ENCODE measurements around the gene CTSK.
"Not testable (repeated sequence)": the region's sequence is repeated elsewhere in the genome, so short reads cannot be mapped to it uniquely, and the experiment has no call there.

The CTSK gene

GRCh38 chr1:150808121-150808520 lies at the start of gene CTSK:
Gene CTSK, minus strand, starts transcription at chr1:150808260. Its CDS starts 1,455 bp downstream, at chr1:150806805.
- no peak for DNase-seq (ENCODE audit: low read depth in 2 of 2)

DNA sequence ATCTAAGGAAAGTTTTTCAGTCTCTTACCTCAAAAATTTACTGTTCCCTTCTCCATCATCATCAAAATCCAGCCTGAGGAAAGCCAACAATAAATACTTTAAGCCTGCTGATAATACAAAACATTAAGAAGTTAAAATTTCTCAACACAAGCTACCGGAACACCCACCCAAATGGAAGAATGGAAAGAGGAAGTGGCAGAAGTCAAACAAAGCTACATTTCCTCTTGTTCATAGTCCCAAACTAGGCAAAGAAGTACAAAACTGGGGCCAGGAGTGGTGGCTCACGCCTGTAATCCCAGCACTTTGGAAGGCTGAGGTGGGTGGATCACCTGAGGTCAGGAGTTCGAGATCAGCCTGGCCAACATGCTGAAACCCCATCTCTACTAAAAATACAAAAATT lies 44.7 kb upstream of the CTSK start:
- DNase-seq (ENCODE audit: low read depth in 2 of 2): not testable (repeated sequence)

- DNase-seq (ENCODE audit: low read depth in 2 of 2): not testable (repeated sequence)
Measured at GRCh38 chr1:150850801-150851362, 42.8 kb upstream of the CTSK start.

- no peak for DNase-seq (ENCODE audit: low read depth in 2 of 2)
Measured at GRCh38 chr1:150846473-150847146, 38.5 kb upstream of the CTSK start.

GRCh38 chr1:150843474-150843873 lies 35.4 kb upstream of the CTSK start:
- no peak for DNase-seq (ENCODE audit: low read depth in 2 of 2)

DNA sequence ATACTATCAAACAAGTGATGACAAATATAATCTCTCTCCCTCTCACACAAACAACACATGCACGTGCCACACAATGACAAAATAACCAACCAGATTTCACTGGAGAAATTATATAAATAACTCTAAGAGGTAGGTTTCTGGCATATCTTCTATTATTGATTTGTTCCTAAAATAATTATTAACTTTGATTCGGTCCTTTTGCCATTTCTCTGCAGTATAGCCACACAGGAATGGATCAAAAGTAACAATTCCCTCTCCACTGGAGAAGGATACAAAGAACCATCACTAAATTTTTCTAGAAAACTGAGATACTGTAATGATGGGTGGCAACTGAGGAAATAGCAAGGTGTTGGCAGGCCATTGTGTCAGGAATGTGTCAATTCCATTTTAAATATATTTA lies 34.9 kb upstream of the CTSK start:
- no peak for DNase-seq (ENCODE audit: low read depth in 2 of 2)

DNA sequence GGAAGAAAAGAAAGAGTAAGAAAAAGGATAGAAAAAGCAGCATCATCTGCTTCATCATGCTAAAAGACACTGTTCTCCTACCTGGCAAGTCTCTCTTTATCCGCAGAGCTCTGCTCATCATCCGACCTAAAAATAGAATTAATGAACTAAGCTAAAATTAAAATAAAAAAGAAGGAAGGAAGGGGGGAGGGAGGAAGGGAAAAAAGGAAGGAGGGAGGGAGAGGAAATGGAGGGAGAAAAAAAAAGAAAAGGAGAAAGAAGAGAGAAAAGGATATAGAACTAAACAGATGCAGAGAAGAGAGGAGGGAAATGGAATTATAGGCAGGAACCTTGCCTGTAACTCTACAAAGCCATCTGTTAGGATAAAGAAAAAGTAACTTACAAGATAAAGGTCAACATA lies 34.3 kb upstream of the CTSK start:
- DNase-seq (ENCODE audit: low read depth in 2 of 2): no peak

- DNase-seq (ENCODE audit: low read depth in 2 of 2): no peak
Measured at GRCh38 chr1:150841626-150842025, 33.6 kb upstream of the CTSK start.

GRCh38 chr1:150840850-150841249 lies 32.8 kb upstream of the CTSK start:
- not testable (repeated sequence) for DNase-seq (ENCODE audit: low read depth in 2 of 2)

DNA sequence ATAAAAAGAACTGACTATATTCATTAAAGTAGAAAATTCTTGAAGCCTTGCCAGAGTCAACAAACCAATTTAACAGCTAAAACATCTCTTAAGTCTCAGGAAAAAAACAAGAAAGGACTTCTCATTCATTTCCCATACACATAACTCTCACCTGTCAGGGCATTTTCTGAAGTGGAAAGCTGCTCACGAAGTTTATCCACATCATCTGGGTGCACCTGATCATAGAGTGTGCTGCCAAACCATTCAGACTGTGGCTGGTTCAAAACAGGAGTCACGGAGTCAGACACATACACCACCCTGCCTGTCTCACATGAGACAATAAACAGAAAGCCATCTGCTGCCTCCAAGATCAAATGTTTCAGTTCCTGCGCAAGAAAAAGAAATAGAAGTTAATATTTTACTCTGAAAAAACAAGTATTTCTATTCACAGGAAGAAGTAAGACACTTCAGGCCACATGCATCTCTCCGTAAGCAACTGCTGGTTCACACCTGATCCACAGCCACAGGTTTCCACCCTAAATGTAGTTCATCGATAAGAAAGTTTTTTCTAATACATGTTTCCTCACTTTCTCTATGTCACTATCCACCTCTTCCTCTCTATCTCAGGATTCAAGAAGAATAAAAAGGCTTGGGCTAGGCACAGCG lies 28.2 kb upstream of the CTSK start:
- DNase-seq (ENCODE audit: low read depth in 2 of 2): no peak

- not testable (repeated sequence) for DNase-seq (ENCODE audit: low read depth in 2 of 2)
Measured at GRCh38 chr1:150833961-150834360, 25.9 kb upstream of the CTSK start.

GRCh38 chr1:150832597-150832996 lies 24.5 kb upstream of the CTSK start:
- no peak for DNase-seq (ENCODE audit: low read depth in 2 of 2)

DNA sequence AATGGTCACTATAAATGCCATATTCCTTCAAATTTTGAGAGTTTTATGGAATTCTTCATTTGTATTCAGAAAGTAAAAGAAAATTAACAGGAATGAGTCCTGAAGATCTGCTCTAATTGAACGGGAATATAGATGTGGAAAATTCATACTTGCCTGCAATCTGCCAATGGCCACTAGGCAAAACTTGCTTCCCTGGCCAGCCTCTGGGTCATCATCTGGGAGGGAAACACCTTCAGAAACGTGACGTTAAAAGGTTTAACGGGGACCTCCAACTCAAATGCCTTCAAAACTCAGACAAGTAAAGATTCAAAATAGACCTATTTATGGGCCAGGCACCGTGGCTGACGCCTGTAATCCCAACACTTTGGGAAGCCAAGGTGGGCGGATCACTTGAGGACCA lies 21.7 kb upstream of the CTSK start:
- DNase-seq (ENCODE audit: low read depth in 2 of 2): no peak

DNA sequence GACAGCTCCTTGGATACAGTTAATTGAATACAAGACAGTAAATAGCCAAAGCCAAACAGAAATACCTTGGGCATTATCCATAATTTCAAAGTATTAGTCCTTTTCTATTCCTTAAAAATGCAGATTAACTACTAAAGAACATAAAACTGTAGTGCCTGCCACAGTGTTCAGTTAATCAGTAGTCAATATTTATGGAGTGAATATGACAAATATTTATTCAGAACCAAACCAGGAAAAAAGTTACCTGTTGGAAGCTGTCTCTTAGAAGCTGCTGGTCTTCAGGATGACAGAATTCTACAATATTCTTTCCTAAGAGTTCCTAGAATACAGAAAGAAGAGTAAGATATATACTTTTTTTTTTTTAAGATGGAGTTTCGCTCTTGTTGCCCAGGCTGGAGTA lies 18.2 kb upstream of the CTSK start:
- DNase-seq (ENCODE audit: low read depth in 2 of 2): no peak

DNA sequence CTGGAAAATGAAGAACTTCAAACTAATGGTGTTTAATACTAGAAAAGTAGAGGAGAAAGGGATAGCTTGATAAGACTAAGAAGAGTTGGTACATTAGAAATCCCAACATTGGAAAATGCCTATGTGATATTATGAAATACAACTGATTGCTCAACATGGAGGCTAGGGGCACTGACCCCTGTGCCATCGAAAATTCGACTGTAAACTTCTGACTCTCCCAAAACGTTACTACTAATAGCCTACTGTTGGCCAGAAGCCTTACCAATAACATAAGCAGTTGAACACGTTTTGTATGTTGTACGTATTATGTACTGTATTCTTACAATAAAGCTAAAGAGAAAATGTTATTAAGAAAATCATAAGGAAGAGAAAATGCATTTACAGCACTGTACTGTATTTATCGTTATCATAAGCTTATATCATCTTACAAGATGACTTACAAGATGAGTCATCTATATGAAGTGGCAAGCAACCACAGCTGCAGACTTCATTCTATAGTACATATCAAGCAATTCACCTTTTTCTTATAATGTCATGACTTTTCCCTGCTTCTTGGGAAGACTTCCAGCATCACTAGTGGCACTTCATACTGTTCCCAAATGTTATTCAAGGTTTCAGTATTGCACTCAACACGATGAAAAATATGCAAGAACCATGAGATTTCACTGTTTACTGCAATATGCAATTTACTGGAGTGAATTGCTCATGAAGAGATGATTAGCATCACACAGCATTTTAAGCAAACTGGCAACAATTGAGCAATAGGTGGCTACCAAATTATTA lies 12.9 kb upstream of the CTSK start:
- DNase-seq (ENCODE audit: low read depth in 2 of 2): no peak

GRCh38 chr1:150815871-150816270 lies 7.8 kb upstream of the CTSK start:
- DNase-seq (ENCODE audit: low read depth in 2 of 2): no peak

DNA sequence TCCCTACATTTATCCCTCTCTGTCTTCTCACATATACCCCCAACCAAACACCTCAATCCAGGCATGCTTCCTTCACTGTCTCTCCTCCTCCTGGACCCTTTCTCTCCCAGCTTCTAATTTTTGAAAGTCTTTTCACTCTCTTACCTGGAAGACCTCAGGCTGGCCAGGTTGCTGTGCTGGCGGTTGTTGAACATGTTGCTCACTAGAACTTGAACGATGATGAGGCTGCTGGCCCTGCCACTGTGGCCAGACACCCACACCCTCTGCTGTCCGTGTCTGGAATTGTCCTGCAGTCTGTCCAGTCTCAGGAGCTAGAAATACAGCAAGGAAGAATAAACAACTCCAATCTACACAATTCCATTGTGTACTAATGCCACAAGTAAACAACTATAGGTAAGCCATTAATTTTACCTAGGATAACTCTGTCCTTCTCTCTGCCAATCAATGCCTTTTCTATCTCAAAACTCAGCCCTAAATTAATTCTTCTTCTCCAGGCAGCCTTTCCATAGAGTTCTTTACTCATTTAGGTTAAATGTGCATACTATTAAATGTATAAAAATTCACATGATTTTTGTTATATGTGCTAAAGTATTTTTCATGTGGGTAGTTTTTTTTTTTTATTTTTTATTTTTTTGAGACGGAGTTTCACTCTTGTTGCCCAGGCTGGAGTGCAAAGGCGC lies 5.1 kb upstream of the CTSK start:
- DNase-seq (ENCODE audit: low read depth in 2 of 2): no peak

DNA sequence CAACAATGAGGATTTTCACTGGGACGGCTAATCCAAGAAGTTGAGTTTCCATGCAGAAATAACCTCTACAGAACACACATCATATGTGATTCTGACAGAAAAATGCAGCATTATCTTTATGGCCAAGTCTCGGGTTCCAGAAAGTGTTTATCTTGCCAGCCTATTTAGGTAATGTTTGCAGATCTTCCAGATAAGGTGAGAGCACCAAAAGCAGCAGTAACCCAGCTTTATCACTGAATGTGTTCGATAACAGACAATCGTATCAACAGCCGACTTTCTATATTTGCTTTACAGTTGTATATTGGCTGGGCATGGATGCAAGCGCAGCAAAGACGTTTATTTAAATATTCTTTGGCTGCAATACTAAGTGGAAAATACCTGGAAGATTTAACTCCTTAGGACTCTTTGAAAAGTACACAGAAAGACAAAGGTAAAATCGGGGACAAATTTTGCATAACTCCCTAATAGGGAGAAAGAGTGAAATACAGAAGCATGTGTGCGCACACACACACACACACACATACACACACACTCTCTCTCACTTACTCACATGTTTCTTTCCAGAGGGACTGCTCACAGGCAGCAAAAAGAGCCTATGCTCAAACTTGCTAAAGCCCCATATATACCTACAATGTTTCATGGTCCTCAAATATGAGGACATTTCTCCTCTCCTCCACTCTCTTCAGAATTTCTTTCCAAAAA lies 3.0 kb upstream of the CTSK start:
- no peak for DNase-seq (ENCODE audit: low read depth in 2 of 2)

- no peak for DNase-seq (ENCODE audit: low read depth in 2 of 2)
Measured at GRCh38 chr1:150809651-150810050, 1.6 kb upstream of the CTSK start.

DNA sequence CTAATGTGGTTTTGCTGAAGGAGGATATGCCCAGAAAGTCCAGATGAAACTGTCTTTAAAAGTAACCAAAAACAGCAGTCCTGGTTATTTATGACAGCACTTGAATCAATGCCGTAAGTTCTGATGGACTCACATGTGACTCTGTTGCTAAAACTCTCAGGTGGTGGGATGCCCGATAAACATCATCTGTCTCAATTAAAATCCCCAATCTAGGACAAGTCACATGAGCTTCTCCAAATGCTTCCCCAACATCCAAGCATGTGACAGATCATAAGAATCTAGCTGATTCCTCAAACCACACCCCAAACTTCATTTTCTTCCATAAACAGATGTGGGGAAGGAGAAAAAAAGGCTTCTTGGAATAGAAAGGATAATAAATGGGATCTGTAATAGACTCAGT lies 786 bp upstream of the CTSK start:
- DNase-seq (ENCODE audit: low read depth in 2 of 2): no peak

- DNase-seq (ENCODE audit: low read depth in 2 of 2): no peak
Measured at GRCh38 chr1:150807249-150808023, 624 bp downstream of the CTSK start.
